CD4-positive, alpha-beta memory T cell (primary cell): ENCODE results near the gene SMARCB1. TPM values are rescaled to one million over a fixed set of nuclear protein-coding genes. Genes with fewer than 3 reads are reported as not detected.

Experiments
- CTCF ChIA-PET: fragments of 350-600 bp; sonication (Branson Sonifier 250); formaldehyde crosslinking; loops from one replicate; lab custom pipeline; 2021; ENCODE audit warnings: inconsistent platforms; ENCODE audit not compliant: partially characterized antibody; lab: Charles Lee
- POLR2A ChIA-PET: fragments of 350-600 bp; sonication (Branson Sonifier 250); formaldehyde crosslinking; loops from one replicate; lab custom pipeline; 2021; ENCODE audit not compliant: partially characterized antibody; lab: Charles Lee
- DNase-seq, 5 donors: peaks; one replicate each; pipeline versions ENCODE4 v3.0.0 to v3.0.0-alpha.2; 2020 to 2022; ENCODE audit warnings: mixed read lengths in 1 of 5
- H3K27ac ChIP-seq: one replicate; pipeline ENCODE4 v1.7.0; 2013; ENCODE audit warnings: low read depth, low read length
- H3K27me3 ChIP-seq: 2 replicates; pipeline ENCODE4 v1.7.0; 2013; ENCODE audit warnings: mild to moderate bottlenecking, low read length, moderate library complexity; ENCODE audit not compliant: insufficient read depth
- H3K36me3 ChIP-seq: 2 replicates; pipeline ENCODE4 v1.7.0; 2013; ENCODE audit warnings: mild to moderate bottlenecking, low read length, moderate library complexity; ENCODE audit not compliant: insufficient read depth
- H3K4me1 ChIP-seq: 2 replicates; pipeline ENCODE4 v1.7.0; 2013; ENCODE audit warnings: mild to moderate bottlenecking, low read length, moderate library complexity; ENCODE audit not compliant: insufficient read depth
- H3K4me3 ChIP-seq, 2 donors: one replicate each; pipeline ENCODE4 v1.7.0; 2013; ENCODE audit warnings: low read length in 2 of 2, mild to moderate bottlenecking in 1 of 2
- H3K9me3 ChIP-seq, 2 donors: one replicate each; pipeline ENCODE4 v1.7.0; 2013; ENCODE audit warnings: low read length in 2 of 2, control low read depth in 1 of 2; ENCODE audit not compliant: control insufficient read depth in 1 of 2
- H3K27ac Mint-ChIP-seq, 7 donors: one replicate each; pipeline ENCODE4 v1.8.0; 2020 to 2021; ENCODE audit warnings: mixed read lengths in 7 of 7, mild to moderate bottlenecking in 6 of 7, inconsistent platforms in 3 of 7, moderate library complexity in 3 of 7
- H3K27me3 Mint-ChIP-seq, 2 donors: one replicate each; pipeline ENCODE4 v1.8.0; 2020 to 2021; ENCODE audit warnings: mixed read lengths in 2 of 2
- H3K36me3 Mint-ChIP-seq, 2 donors: one replicate each; pipeline ENCODE4 v1.8.0; 2020 to 2021; ENCODE audit warnings: mixed read lengths in 2 of 2, inconsistent platforms in 1 of 2, mild to moderate bottlenecking in 1 of 2
- H3K4me1 Mint-ChIP-seq, 4 donors: one replicate each; pipeline ENCODE4 v1.8.0; 2020 to 2021; ENCODE audit warnings: mixed read lengths in 4 of 4, mild to moderate bottlenecking in 1 of 4
- H3K4me3 Mint-ChIP-seq, 8 donors: one replicate each; pipeline ENCODE4 v1.8.0; 2020 to 2021; ENCODE audit warnings: mixed read lengths in 8 of 8, mild to moderate bottlenecking in 7 of 8, moderate library complexity in 6 of 8, inconsistent platforms in 3 of 8
- H3K9me3 Mint-ChIP-seq, 8 donors: one replicate each; pipeline ENCODE4 v1.8.0; 2020 to 2021; ENCODE audit warnings: mixed read lengths in 8 of 8, mild to moderate bottlenecking in 5 of 8, inconsistent platforms in 3 of 8, moderate library complexity in 1 of 8
- intact Hi-C: fragments of 100-400 bp; cut with micrococcal nuclease; formaldehyde crosslinking; loops from one replicate; pipeline ENCODE4 v1.15.1; 2023
- polyA plus RNA-seq, 2 donors: library from polyadenylated mRNA; unstranded; fragments of 300-500 nt; fragmentation: Illumina TruSeq; gene quantifications; one replicate each; pipeline ENCODE4 v1.2.3, GENCODE V29; 2021
- total RNA-seq, 2 experiments: library from RNA; stranded (reverse); gene quantifications; one replicate each; pipeline ENCODE4 v1.2.3, GENCODE V29; 2021

Gene SMARCB1
- total and polyA plus RNA-seq, 4 experiments from 2014 or later, result 36.6 to 46.0 (median 41.7) TPM

- peaks cover 25% of the 10 kb centered on the region for H3K36me3 ChIP-seq
- H3K9me3 Mint-ChIP-seq, result no peaks in the 10 kb centered on the region
- POLR2A ChIA-PET, result no interaction called here
These were observed 44.5 kb downstream of the SMARCB1 start for GRCh38 chr22:23831261-23831660.

GRCh38 chr22:23831781-23832180 lies 45.0 kb downstream of the SMARCB1 start:
- DNase-seq, result no peak
- peaks cover 20% of the 10 kb centered on the region for H3K36me3 ChIP-seq

More at GRCh38 chr22:23831261-23831660, 44.5 kb downstream of the SMARCB1 start:
- intact Hi-C loops, result loop anchor here (10.0 kb wide), 1 partner anchor 136 kb away; the partner anchor contains the start of gene RGL4
- no peak overlapping the region for H3K4me3 Mint-ChIP-seq
- CTCF ChIA-PET, result interaction anchor here (1.3 kb wide), 1 partner anchor 18 kb away, joined by 3 read pairs; no protein-coding TSS in a partner anchor
- H3K36me3 Mint-ChIP-seq, result peaks cover 24 to 44% of the 10 kb centered on the region in 2 donors
- no peaks in the 10 kb centered on the region for H3K27me3 Mint-ChIP-seq
- no peak overlapping the region for H3K4me3 ChIP-seq
- H3K27ac Mint-ChIP-seq, result peak overlapping the region in 1 of 7 donors; percentile 36
- no peak overlapping the region for H3K27ac ChIP-seq
- H3K27me3 ChIP-seq, result no peaks in the 10 kb centered on the region
- peaks cover 0 to 11% (median 8%) of the 10 kb centered on the region in 4 donors for H3K4me1 Mint-ChIP-seq
- no peaks in the 10 kb centered on the region for H3K9me3 ChIP-seq
- DNase-seq, result no peak
- no peaks in the 10 kb centered on the region for H3K4me1 ChIP-seq

GRCh38 chr22:23832226-23833016 lies 45.7 kb downstream of the SMARCB1 start:
- Mint-ChIP-seq H3K27ac (peak overlapping the region in 1 of 7 donors; percentile 73), H3K4me3 (no peak overlapping the region), H3K4me1 (peaks cover 3 to 11% (median 7%) of the 10 kb centered on the region in 4 donors), H3K27me3 (no peaks in the 10 kb centered on the region), H3K36me3 (peaks cover 19 to 37% of the 10 kb centered on the region in 2 donors), H3K9me3 (no peaks in the 10 kb centered on the region)
- no peak for DNase-seq
- Histone ChIP-seq H3K27me3 (no peaks in the 10 kb centered on the region), H3K4me1 (no peaks in the 10 kb centered on the region), H3K36me3 (peaks cover 14% of the 10 kb centered on the region), H3K4me3 (no peak overlapping the region), H3K27ac (no peak overlapping the region), H3K9me3 (no peaks in the 10 kb centered on the region)
- POLR2A ChIA-PET, result no interaction called here
- CTCF ChIA-PET, result interaction anchor here (1.2 to 1.3 kb wide), 2 partner anchors 17 to 18 kb away, joined by 3 read pairs; no protein-coding TSS in a partner anchor
- intact Hi-C loops, result loop anchor here (10.0 kb wide), 1 partner anchor 138 kb away; the partner anchor contains the start of gene RGL4

More at GRCh38 chr22:23831781-23832180, 45.0 kb downstream of the SMARCB1 start:
- intact Hi-C loops, result loop anchor here (10.0 kb wide), 1 partner anchor 137 kb away; the partner anchor contains the start of gene RGL4
- H3K27ac ChIP-seq, result no peak overlapping the region
- ChIA-PET POLR2A (no interaction called here), CTCF (interaction anchor here (1.2 to 1.3 kb wide), 2 partner anchors 17 to 18 kb away, joined by 3 read pairs; no protein-coding TSS in a partner anchor)
- H3K4me1 ChIP-seq, result no peaks in the 10 kb centered on the region
- no peak overlapping the region for H3K4me3 ChIP-seq
- no peak overlapping the region for H3K4me3 Mint-ChIP-seq
- H3K27me3 Mint-ChIP-seq, result no peaks in the 10 kb centered on the region
- H3K27me3 ChIP-seq, result no peaks in the 10 kb centered on the region
- no peak overlapping the region for H3K27ac Mint-ChIP-seq
- H3K9me3 Mint-ChIP-seq, result no peaks in the 10 kb centered on the region
- H3K36me3 Mint-ChIP-seq, result peaks cover 21 to 40% of the 10 kb centered on the region in 2 donors
- H3K4me1 Mint-ChIP-seq, result peaks cover 0 to 11% (median 6%) of the 10 kb centered on the region in 4 donors
- no peaks in the 10 kb centered on the region for H3K9me3 ChIP-seq

- no peak for DNase-seq
- Mint-ChIP-seq H3K27ac (no peak overlapping the region), H3K4me1 (peaks cover 7 to 17% (median 13%) of the 10 kb centered on the region in 4 donors), H3K36me3 (peaks cover 18 to 36% of the 10 kb centered on the region in 2 donors), H3K27me3 (no peaks in the 10 kb centered on the region), H3K9me3 (no peaks in the 10 kb centered on the region), H3K4me3 (no peak overlapping the region)
- Histone ChIP-seq H3K4me1 (peaks cover 5% of the 10 kb centered on the region), H3K36me3 (peaks cover 10% of the 10 kb centered on the region), H3K27me3 (no peaks in the 10 kb centered on the region), H3K9me3 (no peaks in the 10 kb centered on the region), H3K4me3 (no peak overlapping the region), H3K27ac (no peak overlapping the region)
- POLR2A ChIA-PET, result no interaction called here
- CTCF ChIA-PET, result no interaction called here
- intact Hi-C loops, result loop anchor here (10.0 kb wide), 1 partner anchor 138 kb away; the partner anchor contains the start of gene RGL4
These were observed 46.4 kb downstream of the SMARCB1 start for GRCh38 chr22:23833017-23833751.

- Mint-ChIP-seq H3K4me1 (peaks cover 11 to 24% (median 17%) of the 10 kb centered on the region in 4 donors), H3K4me3 (no peak overlapping the region), H3K9me3 (peaks cover 0 to under 1% (median 0%) of the 10 kb centered on the region in 8 donors), H3K36me3 (peaks cover 14 to 33% of the 10 kb centered on the region in 2 donors), H3K27ac (no peak overlapping the region), H3K27me3 (no peaks in the 10 kb centered on the region)
- Histone ChIP-seq H3K4me3 (no peak overlapping the region), H3K27ac (no peak overlapping the region), H3K9me3 (no peaks in the 10 kb centered on the region), H3K4me1 (peaks cover 7% of the 10 kb centered on the region), H3K27me3 (no peaks in the 10 kb centered on the region), H3K36me3 (peaks cover 10% of the 10 kb centered on the region)
- ChIA-PET CTCF (interaction anchor here (1.0 to 1.8 kb wide), 2 partner anchors 8 to 16 kb away, joined by 3 to 8 read pairs; no protein-coding TSS in a partner anchor), POLR2A (no interaction called here)
- intact Hi-C loops, result loop anchor here (10.0 kb wide), 1 partner anchor 139 kb away; the partner anchor contains the start of gene RGL4
- no peak for DNase-seq
These were observed 47.1 kb downstream of the SMARCB1 start for GRCh38 chr22:23833911-23834317.

GRCh38 chr22:23834406-23834792 lies 47.6 kb downstream of the SMARCB1 start:
- no peaks in the 10 kb centered on the region for H3K27me3 Mint-ChIP-seq
- peaks cover 0 to 3% (median 0%) of the 10 kb centered on the region in 8 donors for H3K9me3 Mint-ChIP-seq
- no peaks in the 10 kb centered on the region for H3K27me3 ChIP-seq
- peaks cover 16 to 27% (median 20%) of the 10 kb centered on the region in 4 donors for H3K4me1 Mint-ChIP-seq
- no peak overlapping the region for H3K27ac Mint-ChIP-seq
- no peak for DNase-seq
- no peak overlapping the region for H3K27ac ChIP-seq
- intact Hi-C loops, result loop anchor here (10.0 kb wide), 1 partner anchor 140 kb away; the partner anchor contains the start of gene RGL4
- H3K4me3 Mint-ChIP-seq, result no peak overlapping the region
- no peaks in the 10 kb centered on the region for H3K9me3 ChIP-seq
- H3K36me3 ChIP-seq, result peaks cover 10% of the 10 kb centered on the region
- H3K4me3 ChIP-seq, result no peak overlapping the region
- CTCF ChIA-PET, result interaction anchor here (1.0 to 1.8 kb wide), 3 partner anchors 8 to 23 kb away, joined by 3 to 8 read pairs (median 4); partner anchors contain the start of gene SLC2A11
- H3K36me3 Mint-ChIP-seq, result peaks cover 10 to 28% of the 10 kb centered on the region in 2 donors
- POLR2A ChIA-PET, result no interaction called here
- H3K4me1 ChIP-seq, result peaks cover 9% of the 10 kb centered on the region
